Measurements from ENCODE around the gene CCNK.

Gene CCNK

GRCh38 chr14:99538275-99538674, 57.1 kb downstream of the CCNK start:
- no peak for TF ChIP-seq MAX (IDR thresholded peaks at IDR 0.05; ENCODE audit: low read depth, low read length)
- TF ChIP-seq, protein P1, sequence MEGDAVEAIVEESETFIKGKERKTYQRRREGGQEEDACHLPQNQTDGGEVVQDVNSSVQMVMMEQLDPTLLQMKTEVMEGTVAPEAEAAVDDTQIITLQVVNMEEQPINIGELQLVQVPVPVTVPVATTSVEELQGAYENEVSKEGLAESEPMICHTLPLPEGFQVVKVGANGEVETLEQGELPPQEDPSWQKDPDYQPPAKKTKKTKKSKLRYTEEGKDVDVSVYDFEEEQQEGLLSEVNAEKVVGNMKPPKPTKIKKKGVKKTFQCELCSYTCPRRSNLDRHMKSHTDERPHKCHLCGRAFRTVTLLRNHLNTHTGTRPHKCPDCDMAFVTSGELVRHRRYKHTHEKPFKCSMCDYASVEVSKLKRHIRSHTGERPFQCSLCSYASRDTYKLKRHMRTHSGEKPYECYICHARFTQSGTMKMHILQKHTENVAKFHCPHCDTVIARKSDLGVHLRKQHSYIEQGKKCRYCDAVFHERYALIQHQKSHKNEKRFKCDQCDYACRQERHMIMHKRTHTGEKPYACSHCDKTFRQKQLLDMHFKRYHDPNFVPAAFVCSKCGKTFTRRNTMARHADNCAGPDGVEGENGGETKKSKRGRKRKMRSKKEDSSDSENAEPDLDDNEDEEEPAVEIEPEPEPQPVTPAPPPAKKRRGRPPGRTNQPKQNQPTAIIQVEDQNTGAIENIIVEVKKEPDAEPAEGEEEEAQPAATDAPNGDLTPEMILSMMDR (IDR thresholded peaks at IDR 0.05; ENCODE audit: low read depth, low read length), result peak; percentile 9
- no peak for TF ChIP-seq POLR2A (IDR thresholded peaks at IDR 0.05; ENCODE audit: extremely low read depth, insufficient read length)
- DNase-seq (ENCODE audit: low read depth), result no peak
- H3K4me3 ChIP-seq (ENCODE audit: low read depth, low read length), result no peak overlapping the region

DNA sequence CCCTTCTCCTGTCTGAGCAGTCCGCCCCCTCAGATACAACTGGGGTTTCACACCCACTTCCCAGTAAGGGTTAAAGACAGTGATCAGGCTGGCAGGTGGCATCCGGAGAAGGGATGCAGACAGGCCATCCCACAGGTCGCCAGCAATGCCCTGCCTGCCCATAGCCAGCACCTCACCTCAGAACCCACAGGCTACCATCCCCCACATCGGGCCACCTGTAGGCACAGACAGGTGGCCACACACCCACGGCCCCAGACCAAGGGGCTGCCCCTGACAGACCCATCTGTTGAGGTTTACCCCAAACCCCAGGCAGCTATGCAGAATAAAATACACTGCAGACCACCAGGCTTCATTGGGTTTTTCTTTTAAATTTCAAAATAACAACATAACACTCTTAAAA, 57.5 kb downstream of the CCNK start:
- TF ChIP-seq MAX (IDR thresholded peaks at IDR 0.05; ENCODE audit: low read depth, low read length) (no peak), POLR2A (IDR thresholded peaks at IDR 0.05; ENCODE audit: extremely low read depth, insufficient read length) (no peak), MYC (IDR thresholded peaks at IDR 0.05; ENCODE audit: low read depth, low read length) (no peak)
- TF ChIP-seq, protein P1 (IDR thresholded peaks at IDR 0.05; ENCODE audit: low read depth, low read length), result no peak
- H3K4me3 ChIP-seq (ENCODE audit: low read depth, low read length), result no peak overlapping the region

DNA sequence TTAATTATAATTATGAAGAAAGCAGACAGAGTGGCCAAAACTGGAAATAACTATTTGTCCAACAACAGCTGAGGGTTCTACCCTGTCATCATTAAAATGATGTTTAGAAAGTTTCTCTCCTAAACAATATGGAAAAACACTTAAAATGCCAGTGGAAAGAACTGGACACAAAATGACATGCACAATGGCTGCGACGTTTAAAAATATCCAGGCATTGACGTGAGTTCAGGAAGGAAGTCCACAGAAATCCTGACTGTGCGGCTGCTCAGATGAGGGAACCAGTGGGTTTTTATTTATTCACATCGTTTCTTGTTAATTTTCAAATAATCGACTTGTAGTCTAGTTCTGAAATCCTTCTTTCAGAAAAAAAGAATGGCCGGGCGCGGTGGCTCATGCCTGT, 58.3 kb downstream of the CCNK start:
- DNase-seq (ENCODE audit: low read depth), result no peak
- H3K4me3 ChIP-seq (ENCODE audit: low read depth, low read length), result no peak overlapping the region
- TF ChIP-seq MAX (IDR thresholded peaks at IDR 0.05; ENCODE audit: low read depth, low read length) (no peak), MYC (IDR thresholded peaks at IDR 0.05; ENCODE audit: low read depth, low read length) (no peak), POLR2A (IDR thresholded peaks at IDR 0.05; ENCODE audit: extremely low read depth, insufficient read length) (no peak)
- TF ChIP-seq, protein P1 (IDR thresholded peaks at IDR 0.05; ENCODE audit: low read depth, low read length), result no peak

More for the DNA sequence above, 57.5 kb downstream of the CCNK start:
- no peak for DNase-seq (ENCODE audit: low read depth)

DNA sequence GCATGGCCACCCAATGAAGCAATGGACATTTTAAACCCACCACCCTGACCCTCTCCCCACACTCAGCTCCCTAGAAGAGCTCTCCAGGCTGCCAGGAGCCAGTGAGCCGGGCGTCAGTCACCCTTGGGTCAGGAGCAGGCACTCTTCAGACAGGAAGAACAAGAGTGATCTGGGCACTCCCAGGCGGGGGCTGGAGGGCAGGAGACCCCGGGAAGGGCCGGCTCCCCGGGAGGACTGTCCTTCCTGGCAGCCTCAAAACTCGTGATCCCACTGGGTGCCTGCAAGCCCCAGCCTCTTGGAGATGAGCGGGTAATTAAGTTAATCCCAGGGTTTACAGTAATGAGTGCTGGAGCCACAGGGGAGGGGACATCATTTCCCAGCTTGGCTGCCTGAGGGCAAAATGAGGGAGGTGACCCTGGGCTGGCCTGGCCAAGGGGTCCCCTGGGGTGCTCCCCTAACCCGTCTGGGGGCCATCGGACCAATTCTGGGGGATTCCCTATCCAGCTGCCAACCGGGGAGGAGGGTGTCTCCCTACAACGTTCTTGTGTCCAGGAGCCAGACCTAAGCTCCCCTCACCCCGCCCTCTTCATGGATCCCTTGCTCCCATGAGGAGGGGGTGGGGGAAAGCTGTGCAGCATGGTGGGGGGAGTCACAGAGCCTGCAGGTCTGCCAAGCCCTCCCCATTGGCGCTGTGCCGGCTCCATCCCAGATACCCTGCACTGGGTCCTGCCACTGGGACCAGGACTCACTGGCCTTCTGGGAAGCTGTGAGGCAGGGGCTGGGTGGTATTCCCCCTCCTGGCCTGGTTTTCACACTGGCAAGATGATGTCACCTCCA, 59.2 kb downstream of the CCNK start:
- DNase-seq (ENCODE audit: low read depth), result no peak
- TF ChIP-seq MYC (IDR thresholded peaks at IDR 0.05; ENCODE audit: low read depth, low read length), result no peak
- no peak for TF ChIP-seq MAX (IDR thresholded peaks at IDR 0.05; ENCODE audit: low read depth, low read length)
- TF ChIP-seq, protein P1 (IDR thresholded peaks at IDR 0.05; ENCODE audit: low read depth, low read length), result no peak
- TF ChIP-seq POLR2A (IDR thresholded peaks at IDR 0.05; ENCODE audit: extremely low read depth, insufficient read length), result no peak

GRCh38 chr14:99541211-99541610, 60.0 kb downstream of the CCNK start:
- DNase-seq (ENCODE audit: low read depth), result no peak
- TF ChIP-seq MYC (IDR thresholded peaks at IDR 0.05; ENCODE audit: low read depth, low read length) (no peak), POLR2A (IDR thresholded peaks at IDR 0.05; ENCODE audit: extremely low read depth, insufficient read length) (no peak), MAX (IDR thresholded peaks at IDR 0.05; ENCODE audit: low read depth, low read length) (no peak)
- TF ChIP-seq, protein P1 (IDR thresholded peaks at IDR 0.05; ENCODE audit: low read depth, low read length), result no peak
- no peak overlapping the region for H3K4me3 ChIP-seq (ENCODE audit: low read depth, low read length)

More for the DNA sequence above, 59.2 kb downstream of the CCNK start:
- H3K4me3 ChIP-seq (ENCODE audit: low read depth, low read length), result no peak overlapping the region

Data from NB4 (cell line).